ENCODE results near the gene MAF. TPM values are rescaled to one million over a fixed set of nuclear protein-coding genes. Genes with fewer than 3 reads are reported as not detected.
A peak's percentile ranks its signal among the peaks of the same experiment; 100 is the strongest.

MAF gene
- total and polyA plus RNA-seq, 2 of the 13 experiments (the other 11 are each of a cell fraction or from before 2014, with no cell fraction given) = 0.07 to 0.31 TPM

DNA sequence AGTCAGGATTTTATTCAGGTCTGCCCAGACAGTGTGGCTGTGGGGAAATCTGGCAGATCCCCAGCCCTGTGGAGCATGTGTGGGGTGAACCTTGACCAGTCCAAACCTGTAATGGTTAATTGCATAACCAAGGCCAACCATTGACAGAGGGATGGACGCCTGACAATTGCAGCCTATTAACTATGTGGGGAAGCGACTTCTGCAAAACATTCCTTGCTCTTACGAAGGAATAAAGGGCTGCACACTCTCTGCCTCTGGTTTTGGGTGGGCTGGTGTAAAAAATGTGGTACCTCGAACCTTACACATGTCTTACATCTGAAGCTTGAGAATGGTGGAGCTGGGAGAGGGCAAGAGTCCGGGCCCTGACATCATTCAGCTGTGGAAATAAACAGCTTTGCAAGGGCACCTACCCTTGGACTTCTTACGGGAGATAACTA is 35.8 kb downstream of the MAF start (continued):
- peak in 1 of 2 experiments; percentile 42; a peak in 1 of 4 replicates for TF ChIP-seq EP300 (IDR thresholded peaks at IDR 0.05; ENCODE audit: low read depth in 2 of 2, low read length in 2 of 2)
- no peak for TF ChIP-seq EP300 (CRISPR knock-in tag; IDR thresholded peaks at IDR 0.05; ENCODE audit: borderline replicate concordance)
- peak; percentile 36; the same call in 1 of the 2 replicates for TF ChIP-seq ZNF557 (CRISPR knock-in tag; IDR thresholded peaks at IDR 0.05)
- TF ChIP-seq, protein P1, sequence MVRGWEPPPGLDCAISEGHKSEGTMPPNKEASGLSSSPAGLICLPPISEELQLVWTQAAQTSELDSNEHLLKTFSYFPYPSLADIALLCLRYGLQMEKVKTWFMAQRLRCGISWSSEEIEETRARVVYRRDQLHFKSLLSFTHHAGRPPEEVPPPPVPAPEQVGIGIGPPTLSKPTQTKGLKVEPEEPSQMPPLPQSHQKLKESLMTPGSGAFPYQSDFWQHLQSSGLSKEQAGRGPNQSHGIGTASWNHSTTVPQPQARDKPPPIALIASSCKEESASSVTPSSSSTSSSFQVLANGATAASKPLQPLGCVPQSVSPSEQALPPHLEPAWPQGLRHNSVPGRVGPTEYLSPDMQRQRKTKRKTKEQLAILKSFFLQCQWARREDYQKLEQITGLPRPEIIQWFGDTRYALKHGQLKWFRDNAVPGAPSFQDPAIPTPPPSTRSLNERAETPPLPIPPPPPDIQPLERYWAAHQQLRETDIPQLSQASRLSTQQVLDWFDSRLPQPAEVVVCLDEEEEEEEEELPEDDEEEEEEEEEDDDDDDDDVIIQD (CRISPR knock-in tag; IDR thresholded peaks at IDR 0.05; ENCODE audit: low read depth) = peak; percentile 45; the same call in 1 of the 2 replicates
- TF ChIP-seq ZNF737 (CRISPR knock-in tag; IDR thresholded peaks at IDR 0.05; ENCODE audit: borderline replicate concordance) = no peak
- TF ChIP-seq GZF1 (CRISPR knock-in tag; IDR thresholded peaks at IDR 0.05) = no peak
- TF ChIP-seq MIER2 (CRISPR knock-in tag; IDR thresholded peaks at IDR 0.05) = peak; percentile 63; the same call in 1 of the 2 replicates
- no peak for TF ChIP-seq ZNF207 (IDR thresholded peaks at IDR 0.05; ENCODE audit: borderline replicate concordance)
- peak; percentile 60; the same call in 1 of the 2 replicates for TF ChIP-seq SALL1 (CRISPR knock-in tag; IDR thresholded peaks at IDR 0.05)
- TF ChIP-seq BRD4 (CRISPR knock-in tag; IDR thresholded peaks at IDR 0.05) = no peak
- peak; percentile 66; the same call in 1 of the 2 replicates for TF ChIP-seq ZNF331 (CRISPR knock-in tag; IDR thresholded peaks at IDR 0.05)
- TF ChIP-seq, protein P2, sequence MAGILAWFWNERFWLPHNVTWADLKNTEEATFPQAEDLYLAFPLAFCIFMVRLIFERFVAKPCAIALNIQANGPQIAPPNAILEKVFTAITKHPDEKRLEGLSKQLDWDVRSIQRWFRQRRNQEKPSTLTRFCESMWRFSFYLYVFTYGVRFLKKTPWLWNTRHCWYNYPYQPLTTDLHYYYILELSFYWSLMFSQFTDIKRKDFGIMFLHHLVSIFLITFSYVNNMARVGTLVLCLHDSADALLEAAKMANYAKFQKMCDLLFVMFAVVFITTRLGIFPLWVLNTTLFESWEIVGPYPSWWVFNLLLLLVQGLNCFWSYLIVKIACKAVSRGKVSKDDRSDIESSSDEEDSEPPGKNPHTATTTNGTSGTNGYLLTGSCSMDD (CRISPR knock-in tag; IDR thresholded peaks at IDR 0.05) = no peak
- no peak for TF ChIP-seq MXD4 (CRISPR knock-in tag; IDR thresholded peaks at IDR 0.05)
- TF ChIP-seq, protein P3, sequence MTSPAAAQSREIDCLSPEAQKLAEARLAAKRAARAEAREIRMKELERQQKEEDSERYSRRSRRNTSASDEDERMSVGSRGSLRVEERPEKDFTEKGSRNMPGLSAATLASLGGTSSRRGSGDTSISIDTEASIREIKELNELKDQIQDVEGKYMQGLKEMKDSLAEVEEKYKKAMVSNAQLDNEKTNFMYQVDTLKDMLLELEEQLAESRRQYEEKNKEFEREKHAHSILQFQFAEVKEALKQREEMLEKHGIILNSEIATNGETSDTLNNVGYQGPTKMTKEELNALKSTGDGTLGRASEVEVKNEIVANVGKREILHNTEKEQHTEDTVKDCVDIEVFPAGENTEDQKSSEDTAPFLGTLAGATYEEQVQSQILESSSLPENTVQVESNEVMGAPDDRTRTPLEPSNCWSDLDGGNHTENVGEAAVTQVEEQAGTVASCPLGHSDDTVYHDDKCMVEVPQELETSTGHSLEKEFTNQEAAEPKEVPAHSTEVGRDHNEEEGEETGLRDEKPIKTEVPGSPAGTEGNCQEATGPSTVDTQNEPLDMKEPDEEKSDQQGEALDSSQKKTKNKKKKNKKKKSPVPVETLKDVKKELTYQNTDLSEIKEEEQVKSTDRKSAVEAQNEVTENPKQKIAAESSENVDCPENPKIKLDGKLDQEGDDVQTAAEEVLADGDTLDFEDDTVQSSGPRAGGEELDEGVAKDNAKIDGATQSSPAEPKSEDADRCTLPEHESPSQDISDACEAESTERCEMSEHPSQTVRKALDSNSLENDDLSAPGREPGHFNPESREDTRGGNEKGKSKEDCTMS (CRISPR knock-in tag; conservative IDR thresholded peaks at IDR 0.05) = no peak
- TF ChIP-seq TARDBP (CRISPR knock-in tag; IDR thresholded peaks at IDR 0.05) = 0 out of 2 replicates have a peak, but pooled peaks have one; percentile 44
- no peak; the same call in 1 of the 2 replicates for TF ChIP-seq HOXA5 (CRISPR knock-in tag; IDR thresholded peaks at IDR 0.05)
- peak; percentile 87 for TF ChIP-seq MIXL1 (CRISPR knock-in tag; IDR thresholded peaks at IDR 0.05)
- no peak for TF ChIP-seq FOXA1 (IDR thresholded peaks at IDR 0.05)
- TF ChIP-seq FOXA1 (CRISPR knock-in tag; IDR thresholded peaks at IDR 0.05) = no peak
- TF ChIP-seq, protein P4, sequence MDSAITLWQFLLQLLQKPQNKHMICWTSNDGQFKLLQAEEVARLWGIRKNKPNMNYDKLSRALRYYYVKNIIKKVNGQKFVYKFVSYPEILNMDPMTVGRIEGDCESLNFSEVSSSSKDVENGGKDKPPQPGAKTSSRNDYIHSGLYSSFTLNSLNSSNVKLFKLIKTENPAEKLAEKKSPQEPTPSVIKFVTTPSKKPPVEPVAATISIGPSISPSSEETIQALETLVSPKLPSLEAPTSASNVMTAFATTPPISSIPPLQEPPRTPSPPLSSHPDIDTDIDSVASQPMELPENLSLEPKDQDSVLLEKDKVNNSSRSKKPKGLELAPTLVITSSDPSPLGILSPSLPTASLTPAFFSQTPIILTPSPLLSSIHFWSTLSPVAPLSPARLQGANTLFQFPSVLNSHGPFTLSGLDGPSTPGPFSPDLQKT (CRISPR knock-in tag; IDR thresholded peaks at IDR 0.05; ENCODE audit: borderline replicate concordance) = no peak
- TF ChIP-seq NFKB2 (CRISPR knock-in tag; IDR thresholded peaks at IDR 0.05; ENCODE audit: borderline replicate concordance) = no peak
- TF ChIP-seq, protein P5, sequence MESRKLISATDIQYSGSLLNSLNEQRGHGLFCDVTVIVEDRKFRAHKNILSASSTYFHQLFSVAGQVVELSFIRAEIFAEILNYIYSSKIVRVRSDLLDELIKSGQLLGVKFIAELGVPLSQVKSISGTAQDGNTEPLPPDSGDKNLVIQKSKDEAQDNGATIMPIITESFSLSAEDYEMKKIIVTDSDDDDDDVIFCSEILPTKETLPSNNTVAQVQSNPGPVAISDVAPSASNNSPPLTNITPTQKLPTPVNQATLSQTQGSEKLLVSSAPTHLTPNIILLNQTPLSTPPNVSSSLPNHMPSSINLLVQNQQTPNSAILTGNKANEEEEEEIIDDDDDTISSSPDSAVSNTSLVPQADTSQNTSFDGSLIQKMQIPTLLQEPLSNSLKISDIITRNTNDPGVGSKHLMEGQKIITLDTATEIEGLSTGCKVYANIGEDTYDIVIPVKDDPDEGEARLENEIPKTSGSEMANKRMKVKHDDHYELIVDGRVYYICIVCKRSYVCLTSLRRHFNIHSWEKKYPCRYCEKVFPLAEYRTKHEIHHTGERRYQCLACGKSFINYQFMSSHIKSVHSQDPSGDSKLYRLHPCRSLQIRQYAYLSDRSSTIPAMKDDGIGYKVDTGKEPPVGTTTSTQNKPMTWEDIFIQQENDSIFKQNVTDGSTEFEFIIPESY (CRISPR knock-in tag; IDR thresholded peaks at IDR 0.05) = no peak
- TF ChIP-seq ZFX (CRISPR knock-in tag; IDR thresholded peaks at IDR 0.05; ENCODE audit: low read depth) = no peak
